Neural progenitor cell (in vitro differentiated cells): ENCODE measurements around the gene IQCN. TPM values are rescaled to one million over a fixed set of nuclear protein-coding genes. Genes with fewer than 3 reads are reported as not detected.
A peak's percentile ranks its signal among the peaks of the same experiment; 100 is the strongest.

Experiments used
- DNase-seq: peaks from one replicate; pipeline ENCODE4 v3.0.0-alpha.2; 2016; ENCODE audit warnings: low spot score
- H2AFZ ChIP-seq: fragments of 200-600 bp; sonication (generic); replicated peaks from 2 replicates; pipeline ENCODE4 v1.6.1; 2016; ENCODE audit warnings: antibody characterized with exemption
- H3F3A ChIP-seq: fragments of 200-600 bp; sonication (generic); 2 replicates; pipeline ENCODE4 v1.6.1; 2016; ENCODE audit warnings: antibody characterized with exemption, low read depth
- H3K27ac ChIP-seq: fragments of 200-600 bp; sonication (generic); 2 replicates; pipeline ENCODE4 v1.5.1; 2016; ENCODE audit warnings: mild to moderate bottlenecking
- H3K27me3 ChIP-seq: fragments of 200-600 bp; sonication (generic); 2 replicates; pipeline ENCODE4 v1.6.1; 2016; ENCODE audit warnings: mild to moderate bottlenecking, moderate library complexity
- H3K36me3 ChIP-seq: fragments of 200-600 bp; sonication (generic); 2 replicates; pipeline ENCODE4 v1.5.1; 2016
- H3K4me1 ChIP-seq: fragments of 200-600 bp; sonication (generic); 2 replicates; pipeline ENCODE4 v1.6.1; 2016; ENCODE audit warnings: mixed run types
- H3K4me2 ChIP-seq: fragments of 200-600 bp; sonication (generic); 2 replicates; pipeline ENCODE4 v1.6.1; 2016
- H3K4me3 ChIP-seq: fragments of 200-600 bp; sonication (generic); 2 replicates; pipeline ENCODE4 v1.5.1; 2016
- H3K79me2 ChIP-seq: fragments of 200-600 bp; sonication (generic); 2 replicates; pipeline ENCODE4 v1.6.1; 2016; ENCODE audit warnings: low read depth
- H3K9ac ChIP-seq: fragments of 200-600 bp; sonication (generic); 2 replicates; pipeline ENCODE4 v1.6.1; 2016
- H3K9me3 ChIP-seq: fragments of 200-600 bp; sonication (generic); 2 replicates; pipeline ENCODE4 v1.5.1; 2016; ENCODE audit warnings: low read depth
- H4K20me1 ChIP-seq: fragments of 200-600 bp; sonication (generic); 2 replicates; pipeline ENCODE4 v1.6.1; 2016; ENCODE audit warnings: low read depth
- H3K27ac Mint-ChIP-seq: 3 replicates; pipeline ENCODE4 v1.8.0; 2021; ENCODE audit warnings: mixed read lengths
- H3K27me3 Mint-ChIP-seq: 2 replicates; pipeline ENCODE4 v1.8.0; 2022; ENCODE audit warnings: low read depth, mild to moderate bottlenecking, inconsistent platforms, moderate library complexity, mixed read lengths; ENCODE audit not compliant: insufficient read depth
- H3K36me3 Mint-ChIP-seq: 3 replicates; pipeline ENCODE4 v1.8.0; 2021; ENCODE audit warnings: mixed read lengths
- H3K4me1 Mint-ChIP-seq: 3 replicates; pipeline ENCODE4 v1.8.0; 2021; ENCODE audit warnings: mixed read lengths
- H3K4me3 Mint-ChIP-seq: 3 replicates; pipeline ENCODE4 v1.8.0; 2021; ENCODE audit warnings: mild to moderate bottlenecking, moderate library complexity, mixed read lengths
- H3K9me3 Mint-ChIP-seq: 3 replicates; pipeline ENCODE4 v1.8.0; 2020; ENCODE audit warnings: mixed read lengths
- CTCF ChIP-seq: fragments of 200-600 bp; sonication (generic); IDR thresholded peaks from 2 replicates; pipeline ENCODE4 v1.5.1; 2017; ENCODE audit warnings: antibody characterized with exemption, mild to moderate bottlenecking
- EZH2 ChIP-seq: fragments of 200-600 bp; sonication (generic); IDR thresholded peaks from 2 replicates; pipeline ENCODE4 v1.6.1; 2017; ENCODE audit warnings: antibody characterized with exemption, mild to moderate bottlenecking, moderate library complexity
- EZH2phosphoT487 ChIP-seq: fragments of 200-600 bp; sonication (generic); IDR thresholded peaks from 2 replicates; pipeline ENCODE4 v1.6.1; 2017; ENCODE audit warnings: antibody characterized with exemption
- total RNA-seq: library from RNA; depleted of rRNA; stranded (reverse); fragments of >200 nt; gene quantifications from 2 replicates; pipeline ENCODE4 v1.2.3, GENCODE V29; 2015; ENCODE audit warnings: low replicate concordance

Gene IQCN
- total RNA-seq, 1 donor from 2014 or later: 0.11 TPM

- Mint-ChIP-seq H3K36me3 (no peaks in the 10 kb centered on the region), H3K27me3 (peaks cover 57% of the 10 kb centered on the region), H3K9me3 (no peaks in the 10 kb centered on the region), H3K4me1 (peaks cover 19% of the 10 kb centered on the region), H3K4me3 (peak overlapping the region; percentile 93), H3K27ac (no peak overlapping the region)
- Histone ChIP-seq H2AFZ (no peak overlapping the region), H3K9ac (no peak overlapping the region), H3K36me3 (no peaks in the 10 kb centered on the region), H3K4me3 (peak overlapping the region; percentile 56), H3F3A (peaks cover 32% of the 10 kb centered on the region), H3K4me2 (peak overlapping the region; percentile 75), H3K9me3 (no peaks in the 10 kb centered on the region), H3K27ac (no peak overlapping the region), H3K27me3 (peaks cover 52% of the 10 kb centered on the region), H4K20me1 (peaks cover 18% of the 10 kb centered on the region), H3K4me1 (peaks cover 4% of the 10 kb centered on the region), H3K79me2 (no peaks in the 10 kb centered on the region)
- no peak for DNase-seq
- TF ChIP-seq CTCF (no peak), EZH2 (peak; percentile 89), EZH2phosphoT487 (peak; percentile 46)
Measured at GRCh38 chr19:18225355-18225701, 48.9 kb downstream of the IQCN start.

- Histone ChIP-seq H3K36me3 (no peaks in the 10 kb centered on the region), H2AFZ (peak overlapping the region; percentile 93), H3K4me1 (peaks cover 4% of the 10 kb centered on the region), H3K27ac (no peak overlapping the region), H3K27me3 (peaks cover 56% of the 10 kb centered on the region), H3K4me2 (peak overlapping the region; percentile 75), H3K4me3 (peak overlapping the region; percentile 56), H3K9ac (no peak overlapping the region), H3K79me2 (no peaks in the 10 kb centered on the region), H3F3A (peaks cover 32% of the 10 kb centered on the region), H3K9me3 (no peaks in the 10 kb centered on the region), H4K20me1 (peaks cover 21% of the 10 kb centered on the region)
- Mint-ChIP-seq H3K4me1 (peaks cover 22% of the 10 kb centered on the region), H3K27ac (peak overlapping the region; percentile 87), H3K36me3 (no peaks in the 10 kb centered on the region), H3K9me3 (no peaks in the 10 kb centered on the region), H3K4me3 (peak overlapping the region; percentile 93), H3K27me3 (peaks cover 58% of the 10 kb centered on the region)
- DNase-seq: peak; percentile 99
- TF ChIP-seq CTCF (no peak), EZH2phosphoT487 (peak; percentile 82), EZH2 (peak; percentile 90)
Measured at GRCh38 chr19:18224525-18225354, 49.5 kb downstream of the IQCN start.

GRCh38 chr19:18223860-18224524, 50.3 kb downstream of the IQCN start:
- H3K27ac ChIP-seq: no peak overlapping the region
- no peak overlapping the region for H3K9ac ChIP-seq
- H3F3A ChIP-seq: peaks cover 28% of the 10 kb centered on the region
- peak overlapping the region; percentile 56 for H3K4me3 ChIP-seq
- Mint-ChIP-seq H3K36me3 (no peaks in the 10 kb centered on the region), H3K9me3 (no peaks in the 10 kb centered on the region), H3K4me3 (peak overlapping the region; percentile 93), H3K27me3 (peaks cover 55% of the 10 kb centered on the region), H3K4me1 (peaks cover 23% of the 10 kb centered on the region), H3K27ac (peak overlapping the region; percentile 87)
- H4K20me1 ChIP-seq: peaks cover 21% of the 10 kb centered on the region
- H3K79me2 ChIP-seq: no peaks in the 10 kb centered on the region
- no peak for TF ChIP-seq EZH2
- no peak for TF ChIP-seq CTCF
- no peak for TF ChIP-seq EZH2phosphoT487
- DNase-seq: peak; percentile 81
- peaks cover 4% of the 10 kb centered on the region for H3K4me1 ChIP-seq
- H2AFZ ChIP-seq: peak overlapping the region; percentile 93
- H3K9me3 ChIP-seq: no peaks in the 10 kb centered on the region
- H3K27me3 ChIP-seq: peaks cover 61% of the 10 kb centered on the region
- peak overlapping the region; percentile 70 for H3K4me2 ChIP-seq
- no peaks in the 10 kb centered on the region for H3K36me3 ChIP-seq
